Breast epithelium (tissue), 3 donors: ENCODE measurements around the gene ZCCHC9.

ENCODE experiments used
- CTCF ChIP-seq, 3 donors: fragments of 450-650 bp; IDR thresholded peaks; one replicate each; pipeline ENCODE4 v1.5.1; 2016 to 2017; ENCODE audit warnings: antibody characterized with exemption in 3 of 3, mild to moderate bottlenecking in 3 of 3, moderate library complexity in 3 of 3
- POLR2A ChIP-seq: fragments of 450-650 bp; IDR thresholded peaks from one replicate; pipeline ENCODE4 v1.6.1; 2016; ENCODE audit warnings: antibody characterized with exemption, mild to moderate bottlenecking, moderate library complexity

- TF ChIP-seq POLR2A (no peak), CTCF (IDR thresholded peaks at IDR 0.05) (no peak)
Measured at GRCh38 chr5:81345411-81346003, 44.1 kb downstream of the ZCCHC9 start.
